ENCODE data around the gene ENGASE.

The ENGASE gene

GRCh38 chr17:79080761-79081290 is 6.2 kb downstream of the ENGASE start:
- no peak for DNase-seq (ENCODE audit: low read depth)

GRCh38 chr17:79081571-79082276 is 7.1 kb downstream of the ENGASE start:
- no peak for DNase-seq (ENCODE audit: low read depth)

- DNase-seq (ENCODE audit: low read depth) = no peak
These were observed 7.9 kb downstream of the ENGASE start for GRCh38 chr17:79082311-79083190.

GRCh38 chr17:79083191-79083971 is 8.8 kb downstream of the ENGASE start:
- no peak for DNase-seq (ENCODE audit: low read depth)

GRCh38 chr17:79084291-79085153 is 9.9 kb downstream of the ENGASE start:
- DNase-seq (ENCODE audit: low read depth) = no peak

- no peak for DNase-seq (ENCODE audit: low read depth)
These were observed 10.7 kb downstream of the ENGASE start for GRCh38 chr17:79085154-79085920.

GRCh38 chr17:79085921-79086551 is 11.4 kb downstream of the ENGASE start:
- no peak for DNase-seq (ENCODE audit: low read depth)

GRCh38 chr17:79086609-79087427 is 12.2 kb downstream of the ENGASE start:
- DNase-seq (ENCODE audit: low read depth) = no peak

GRCh38 chr17:79087428-79088143 is 13.0 kb downstream of the ENGASE start:
- peak; percentile 24 for DNase-seq (ENCODE audit: low read depth)

- DNase-seq (ENCODE audit: low read depth) = no peak
These were observed 13.8 kb downstream of the ENGASE start for GRCh38 chr17:79088247-79088996.

- no peak for DNase-seq (ENCODE audit: low read depth)
These were observed 14.3 kb downstream of the ENGASE start for GRCh38 chr17:79088997-79089328.

GRCh38 chr17:79089720-79090442 is 15.3 kb downstream of the ENGASE start:
- no peak for DNase-seq (ENCODE audit: low read depth)

- DNase-seq (ENCODE audit: low read depth) = no peak
These were observed 16.0 kb downstream of the ENGASE start for GRCh38 chr17:79090443-79091225.

- no peak for DNase-seq (ENCODE audit: low read depth)
These were observed 16.6 kb downstream of the ENGASE start for GRCh38 chr17:79091226-79091670.

- no peak for DNase-seq (ENCODE audit: low read depth)
These were observed 17.9 kb downstream of the ENGASE start for GRCh38 chr17:79092567-79092966.

GRCh38 chr17:79093270-79093669 is 18.6 kb downstream of the ENGASE start:
- DNase-seq (ENCODE audit: low read depth) = no peak

Measured in fibroblast of gingiva (primary cell).